Suprapubic skin (tissue), 3 donors: ENCODE data around the gene L3MBTL2.

Experiments used
- CTCF ChIP-seq, 2 donors: fragments of 200-600 bp in 1 of 2; fragments of 450-650 bp in 1 of 2; sonication (generic) in 1 of 2; IDR thresholded peaks; one replicate each; pipeline ENCODE4 v1.5.1; 2016 to 2019; ENCODE audit warnings: antibody characterized with exemption in 2 of 2, mild to moderate bottlenecking in 1 of 2, moderate library complexity in 1 of 2
- EP300 ChIP-seq: sonication (generic); formaldehyde crosslinking; IDR thresholded peaks from one replicate; pipeline ENCODE4 v1.6.1; 2017; ENCODE audit warnings: antibody characterized with exemption
- POLR2A ChIP-seq, 2 donors: fragments of 450-650 bp; IDR thresholded peaks; one replicate each; pipeline ENCODE4 v1.6.1; 2017; ENCODE audit warnings: antibody characterized with exemption in 2 of 2, mild to moderate bottlenecking in 2 of 2, moderate library complexity in 2 of 2

- no peak for TF ChIP-seq CTCF (IDR thresholded peaks at IDR 0.05)
- no peak for TF ChIP-seq EP300
- no peak for TF ChIP-seq POLR2A (IDR thresholded peaks at IDR 0.05)
These were observed 38.2 kb downstream of the L3MBTL2 start for GRCh38 chr22:41243361-41243760.
